GM20000 (cell line): Measurements from ENCODE around the gene PNPLA7.

Source experiments
- DNase-seq: peaks from one replicate; pipeline ENCODE4 v3.0.0; 2012; ENCODE audit warnings: low spot score
- CTCF ChIP-seq: IDR thresholded peaks from 2 replicates; pipeline ENCODE4 v1.5.1; 2012; ENCODE audit warnings: mild to moderate bottlenecking, control low read depth; ENCODE audit errors: extremely low read depth, missing control alignments

Gene PNPLA7

DNA sequence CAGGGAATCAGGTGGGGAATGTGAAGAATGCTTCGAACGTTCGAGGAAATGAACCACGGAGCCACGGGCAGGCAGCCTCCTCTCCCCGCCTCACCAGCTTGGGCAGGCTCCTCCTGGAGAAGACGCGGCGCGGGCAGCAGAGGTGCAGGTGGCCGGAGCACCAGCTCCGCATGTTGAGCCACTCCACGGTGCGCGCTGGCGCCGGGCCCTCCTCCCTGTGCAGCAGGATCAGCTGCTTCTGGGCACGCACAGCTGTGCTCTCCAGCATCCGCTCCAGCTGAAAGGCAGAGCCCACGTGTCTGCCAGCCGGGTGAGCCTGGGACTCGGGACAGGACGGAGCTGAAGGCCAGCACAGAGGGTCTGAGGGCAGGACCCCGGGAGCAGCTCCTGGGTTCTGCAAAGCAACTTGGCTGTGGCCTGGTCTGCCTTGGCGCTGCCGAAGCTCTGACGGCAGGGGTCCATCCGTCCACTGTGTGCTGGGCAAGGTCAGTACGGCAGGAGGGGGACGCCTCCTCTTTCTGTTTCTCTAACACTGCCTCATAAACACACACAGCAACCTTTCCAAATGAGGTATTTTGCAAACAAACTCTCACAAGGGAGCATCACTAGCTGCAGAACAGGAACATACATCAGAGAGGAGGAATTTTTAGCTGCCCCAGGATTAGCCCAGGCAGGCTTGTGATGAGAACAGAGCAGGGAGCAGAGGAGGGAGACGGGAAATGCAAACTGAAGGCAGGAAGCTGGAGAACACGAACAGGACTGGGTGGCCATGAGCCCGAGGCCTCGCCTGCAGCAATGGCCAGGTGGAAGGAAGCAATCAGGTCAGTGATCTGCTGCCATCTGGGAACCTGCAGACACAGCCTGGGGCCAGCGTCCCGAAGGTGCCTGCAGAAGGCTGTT, 71.0 kb downstream of the PNPLA7 start:
- no peak for TF ChIP-seq CTCF
- DNase-seq = no peak

- DNase-seq = no peak
- no peak for TF ChIP-seq CTCF
These were observed 71.6 kb downstream of the PNPLA7 start for GRCh38 chr9:137478613-137478961.

DNA sequence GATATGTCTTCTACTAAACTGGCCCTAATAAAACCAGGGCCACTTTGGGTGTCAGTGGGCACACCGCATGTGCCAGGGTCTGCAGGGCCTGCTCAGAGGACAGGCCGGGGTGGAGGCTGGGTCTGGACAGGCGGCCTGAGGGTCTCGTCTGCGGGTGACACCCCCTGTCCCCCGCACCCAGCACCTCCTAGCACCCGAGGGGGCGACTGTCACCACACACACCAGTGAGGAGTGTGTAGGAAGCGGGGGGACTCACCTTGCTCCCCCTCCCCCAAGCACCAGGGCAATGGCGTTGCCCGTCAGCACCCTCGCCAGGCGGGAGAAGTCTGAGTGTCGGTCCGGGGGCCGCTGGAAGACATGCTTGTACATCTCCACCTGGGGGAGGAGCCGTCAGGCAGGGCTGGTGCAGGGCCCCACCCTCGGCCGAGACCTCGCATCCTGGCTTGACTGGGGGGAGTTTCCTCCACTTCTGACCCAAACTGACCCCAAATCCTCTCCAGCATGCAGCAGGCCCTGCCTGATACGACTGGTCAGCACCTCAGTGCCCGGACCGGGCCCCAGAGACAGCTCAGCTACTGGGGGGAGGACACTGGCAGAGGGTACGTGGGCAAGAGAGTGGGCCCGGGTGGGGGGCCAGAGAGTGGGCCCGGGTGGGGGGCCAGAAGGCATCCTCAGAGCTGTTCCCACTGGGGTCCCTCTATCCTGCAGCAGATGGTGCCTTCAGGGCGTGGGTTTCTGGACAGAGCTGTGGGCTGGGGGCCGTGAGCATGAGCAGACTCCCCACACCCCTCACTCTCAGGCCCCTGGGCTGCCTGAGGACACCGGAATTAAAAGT, 72.2 kb downstream of the PNPLA7 start:
- TF ChIP-seq CTCF = no peak
- no peak for DNase-seq

GRCh38 chr9:137476856-137477255, 73.3 kb downstream of the PNPLA7 start:
- TF ChIP-seq CTCF = no peak
- DNase-seq = no peak

DNA sequence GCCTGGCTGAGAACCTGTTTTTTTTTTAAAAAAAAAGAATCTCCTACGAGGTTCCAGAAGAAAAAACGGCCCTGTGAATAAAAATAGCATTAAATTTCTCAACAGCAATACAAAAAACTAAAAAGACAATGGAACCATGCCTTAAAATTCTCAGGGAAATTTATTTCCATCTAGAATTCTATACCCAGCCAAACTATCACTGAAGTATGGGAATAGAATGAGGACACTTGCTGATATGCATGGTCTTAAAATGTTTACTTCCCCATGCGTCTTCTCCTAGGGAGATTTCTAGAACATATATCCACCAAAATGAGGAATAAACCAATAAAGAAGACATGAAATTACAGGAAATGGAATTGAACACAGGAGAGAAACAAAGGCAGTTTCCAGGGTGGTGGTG, 74.5 kb downstream of the PNPLA7 start:
- no peak for TF ChIP-seq CTCF
- no peak for DNase-seq

GRCh38 chr9:137474271-137474670, 75.9 kb downstream of the PNPLA7 start:
- no peak for TF ChIP-seq CTCF

DNA sequence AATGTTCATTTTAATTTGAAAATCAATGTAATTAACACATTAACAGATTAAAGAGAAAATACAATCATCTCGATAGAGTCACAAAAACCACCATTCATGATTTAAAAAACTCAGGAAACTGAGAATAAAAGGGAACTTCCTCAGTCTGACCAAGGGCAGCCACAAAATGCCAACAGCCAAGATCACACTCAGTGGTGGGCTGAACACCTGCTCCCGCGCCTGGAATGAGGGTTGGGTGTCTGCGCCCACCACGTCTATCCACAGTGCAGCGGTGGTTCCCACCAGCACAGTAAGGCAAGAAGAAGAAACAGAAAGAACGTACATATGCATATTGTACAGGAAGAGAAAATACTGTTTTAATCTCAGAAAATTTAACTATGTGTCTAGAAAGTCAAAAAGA, 79.4 kb downstream of the PNPLA7 start:
- DNase-seq = no peak
- TF ChIP-seq CTCF = no peak

More at GRCh38 chr9:137474271-137474670, 75.9 kb downstream of the PNPLA7 start:
- no peak for DNase-seq
